Body of pancreas (tissue), 4 donors: ENCODE results near the gene GARIN6. TPM values are rescaled to one million over a fixed set of nuclear protein-coding genes. Genes with fewer than 3 reads are reported as not detected.
"Not testable (repeated sequence)": the region's sequence is repeated elsewhere in the genome, so short reads cannot be mapped to it uniquely, and the experiment has no call there.

Experiments
- ATAC-seq: fragments of 150-250 bp; one replicate; pipeline ENCODE4 v1.9.1; 2016
- DNase-seq, 4 donors: peaks; one replicate each; pipeline ENCODE4 v3.0.0-alpha.2; 2019
- H3K27ac ChIP-seq, 4 donors: fragments of 200-600 bp; sonication (generic); 1 replicate in 3 of 4; 2 replicates in 1 of 4; pipeline versions ENCODE4 v1.5.1 to v1.6.1; 2016 to 2019; ENCODE audit warnings: mild to moderate bottlenecking in 1 of 4, mixed read lengths in 1 of 4, moderate library complexity in 1 of 4
- H3K27me3 ChIP-seq, 2 donors: fragments of 200-600 bp; sonication (generic); one replicate each; pipeline ENCODE4 v1.6.0; 2016; ENCODE audit warnings: mild to moderate bottlenecking in 1 of 2
- H3K36me3 ChIP-seq, 2 donors: fragments of 200-600 bp; sonication (generic); replicated peaks in 1 of 2; 2 replicates each; pipeline ENCODE4 v1.5.1; 2016; ENCODE audit warnings: low read depth in 2 of 2; ENCODE audit not compliant: insufficient read depth in 1 of 2
- H3K4me1 ChIP-seq: fragments of 200-600 bp; sonication (generic); one replicate; pipeline ENCODE4 v1.6.0; 2016
- H3K4me3 ChIP-seq, 2 donors: fragments of 200-600 bp; sonication (generic); 1 replicate in 1 of 2; 2 replicates in 1 of 2; pipeline ENCODE4 v1.5.1; 2016 to 2019
- H3K9me3 ChIP-seq, 3 donors: fragments of 200-600 bp; sonication (generic); 1 replicate in 2 of 3; 2 replicates in 1 of 3; pipeline ENCODE4 v1.5.1; 2016
- CTCF ChIP-seq, 7 experiments: fragments of 450-650 bp in 4 of 7; fragments of 200-600 bp in 3 of 7; sonication (generic) in 3 of 7; IDR thresholded peaks; one replicate each; pipeline ENCODE4 v1.5.1; 2016 to 2019; ENCODE audit warnings: antibody characterized with exemption in 7 of 7
- POLR2A ChIP-seq, 3 donors: fragments of 450-650 bp; IDR thresholded peaks; one replicate each; pipeline ENCODE4 v1.6.1; 2016; ENCODE audit warnings: antibody characterized with exemption in 3 of 3, mild to moderate bottlenecking in 2 of 3
- WGBS, 2 donors: methylation state at CpG; one replicate each; pipeline ENCODE4 v1.1.5; 2017; 5-methylcytosine and 5-hydroxymethylcytosine counted together
- intact Hi-C: fragments of 100-400 bp; cut with DNase I; formaldehyde crosslinking; loops from one replicate; pipeline ENCODE4 v1.15.1; 2023
- total RNA-seq, 2 donors: library from RNA; depleted of rRNA; stranded (reverse); fragments of >200 nt; gene quantifications; one replicate each; pipeline ENCODE4 v1.1.0, GENCODE V29; 2016

The GARIN6 gene
- total RNA-seq, 2 donors from 2014 or later, result not detected

- Histone ChIP-seq H3K9me3 (no peaks in the 10 kb centered on the region), H3K27ac (no peak overlapping the region), H3K4me1 (no peaks in the 10 kb centered on the region), H3K27me3 (no peaks in the 10 kb centered on the region), H3K4me3 (no peak overlapping the region), H3K36me3 (no peaks in the 10 kb centered on the region)
- TF ChIP-seq POLR2A (IDR thresholded peaks at IDR 0.05) (no peak), CTCF (IDR thresholded peaks at IDR 0.05) (no peak)
- DNase-seq (no peak), ATAC-seq (no peak)
- 69 to 71% methylated on average over 3 of the region's 3 CpGs for WGBS, 2 donors
- intact Hi-C loops, result no loop called here
Measured at GRCh38 chr12:99611599-99611998, 36.0 kb upstream of the GARIN6 start.

- H3K36me3 ChIP-seq, result no peaks in the 10 kb centered on the region
- intact Hi-C loops, result no loop called here
- H3K9me3 ChIP-seq, result peaks cover 0 to 15% (median 2%) of the 10 kb centered on the region in 3 donors
Measured at GRCh38 chr12:99618657-99619056, 28.9 kb upstream of the GARIN6 start.

GRCh38 chr12:99619389-99620158 lies 28.0 kb upstream of the GARIN6 start:
- Histone ChIP-seq H3K27ac (no peak overlapping the region), H3K4me3 (no peak overlapping the region), H3K36me3 (no peaks in the 10 kb centered on the region), H3K4me1 (no peaks in the 10 kb centered on the region), H3K27me3 (no peaks in the 10 kb centered on the region), H3K9me3 (peaks cover 0 to 15% (median 2%) of the 10 kb centered on the region in 3 donors)
- DNase-seq (no peak), ATAC-seq (no peak)
- 47 to 63% methylated on average over 7 of the region's 7 CpGs for WGBS, 2 donors
- intact Hi-C loops, result no loop called here
- TF ChIP-seq CTCF (IDR thresholded peaks at IDR 0.05) (peak in 1 of 7 experiments; percentile 20), POLR2A (IDR thresholded peaks at IDR 0.05) (no peak)

More at GRCh38 chr12:99618657-99619056, 28.9 kb upstream of the GARIN6 start:
- H3K27ac ChIP-seq, result no peak overlapping the region
- no peak for ATAC-seq
- H3K4me3 ChIP-seq, result no peak overlapping the region
- WGBS, 2 donors, result 58 to 74% methylated on average over 4 of the region's 4 CpGs
- no peak for DNase-seq
- no peaks in the 10 kb centered on the region for H3K4me1 ChIP-seq
- TF ChIP-seq CTCF (IDR thresholded peaks at IDR 0.05) (no peak), POLR2A (IDR thresholded peaks at IDR 0.05) (no peak)
- H3K27me3 ChIP-seq, result no peaks in the 10 kb centered on the region

GRCh38 chr12:99620159-99620479 lies 27.4 kb upstream of the GARIN6 start:
- Histone ChIP-seq H3K4me1 (no peaks in the 10 kb centered on the region), H3K9me3 (peaks cover 0 to 15% (median 2%) of the 10 kb centered on the region in 3 donors), H3K27me3 (no peaks in the 10 kb centered on the region), H3K36me3 (no peaks in the 10 kb centered on the region), H3K27ac (no peak overlapping the region), H3K4me3 (no peak overlapping the region)
- peak in 1 of 7 experiments; percentile 3 for TF ChIP-seq CTCF (IDR thresholded peaks at IDR 0.05)
- TF ChIP-seq POLR2A (IDR thresholded peaks at IDR 0.05), result no peak
- intact Hi-C loops, result no loop called here
- no peak for ATAC-seq
- DNase-seq, result no peak

- H3K27me3 ChIP-seq, intact Hi-C loops, ATAC-seq, H3K9me3 ChIP-seq, H3K27ac ChIP-seq, H3K4me3 ChIP-seq, H3K36me3 ChIP-seq, DNase-seq, H3K4me1 ChIP-seq: not testable (repeated sequence)
- WGBS, 2 donors, result 74 to 86% methylated on average over 2 of the region's 2 CpGs
Measured at GRCh38 chr12:99624591-99624990, 23.0 kb upstream of the GARIN6 start.
